ENCODE measurements around the gene NPAS2. TPM values are rescaled to one million over a fixed set of nuclear protein-coding genes. Genes with fewer than 3 reads are reported as not detected.

NPAS2 gene
- total RNA-seq, 2 donors from 2014 or later: 39.2 to 49.4 TPM

DNA sequence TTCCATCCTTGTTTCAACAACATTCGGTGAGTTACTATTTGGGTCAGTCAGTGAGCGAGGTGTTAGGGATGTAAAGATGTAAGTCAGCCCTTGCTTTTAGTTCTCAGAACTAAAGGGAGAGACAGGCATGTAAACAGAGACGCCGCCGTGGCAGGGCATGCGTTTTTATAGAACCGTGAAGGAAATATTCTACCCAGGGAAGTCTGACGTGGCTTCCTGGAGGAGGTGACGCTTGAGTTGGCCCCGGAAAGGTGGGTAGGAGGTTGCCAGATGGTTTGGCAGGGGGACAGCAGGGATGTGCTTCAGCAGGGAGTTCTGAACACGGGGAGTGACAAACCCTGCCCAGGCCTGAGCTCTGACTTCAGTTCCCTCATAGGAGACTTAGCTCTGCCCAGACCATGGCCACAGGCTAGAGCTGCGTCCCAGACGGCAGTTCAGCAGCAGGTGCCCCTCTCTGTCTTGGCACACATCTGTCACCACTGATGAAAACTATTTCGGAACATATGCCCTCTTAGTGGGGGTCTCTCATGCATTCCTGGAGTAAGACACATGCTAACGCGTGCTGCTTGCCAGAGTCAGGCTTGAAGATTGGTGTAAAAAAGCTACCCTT lies 158.7 kb downstream of the NPAS2 start:
- peaks cover 51% of the 10 kb centered on the region for H3K36me3 ChIP-seq

DNA sequence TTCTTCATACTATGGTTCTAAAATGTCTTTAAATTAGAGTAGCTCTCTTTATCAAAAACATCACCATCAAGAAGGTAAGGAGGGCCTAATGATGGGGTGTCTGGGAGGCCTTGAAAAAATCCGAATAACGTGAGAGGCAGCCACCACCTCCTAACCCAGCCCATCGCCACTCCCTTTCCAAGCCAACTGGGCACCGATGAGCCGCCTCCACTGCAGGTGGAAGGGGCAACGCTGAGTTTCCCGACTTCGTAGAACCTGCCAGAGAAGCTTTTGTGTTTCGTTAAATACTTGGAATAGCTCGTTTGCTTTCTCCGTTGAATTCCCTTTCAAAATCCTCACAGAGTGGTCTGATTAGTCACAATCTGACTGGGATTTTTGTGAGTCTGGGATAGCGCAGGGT lies 160.1 kb downstream of the NPAS2 start:
- Histone ChIP-seq H3K4me3 (no peak overlapping the region), H3K27me3 (no peaks in the 10 kb centered on the region), H3K27ac (no peak overlapping the region), H3K4me1 (peaks cover 0 to 11% of the 10 kb centered on the region in 2 donors), H3K9me3 (no peaks in the 10 kb centered on the region), H3K36me3 (peaks cover 45% of the 10 kb centered on the region)
- no peak for DNase-seq (ENCODE audit: low spot score)
- TF ChIP-seq, protein P1, sequence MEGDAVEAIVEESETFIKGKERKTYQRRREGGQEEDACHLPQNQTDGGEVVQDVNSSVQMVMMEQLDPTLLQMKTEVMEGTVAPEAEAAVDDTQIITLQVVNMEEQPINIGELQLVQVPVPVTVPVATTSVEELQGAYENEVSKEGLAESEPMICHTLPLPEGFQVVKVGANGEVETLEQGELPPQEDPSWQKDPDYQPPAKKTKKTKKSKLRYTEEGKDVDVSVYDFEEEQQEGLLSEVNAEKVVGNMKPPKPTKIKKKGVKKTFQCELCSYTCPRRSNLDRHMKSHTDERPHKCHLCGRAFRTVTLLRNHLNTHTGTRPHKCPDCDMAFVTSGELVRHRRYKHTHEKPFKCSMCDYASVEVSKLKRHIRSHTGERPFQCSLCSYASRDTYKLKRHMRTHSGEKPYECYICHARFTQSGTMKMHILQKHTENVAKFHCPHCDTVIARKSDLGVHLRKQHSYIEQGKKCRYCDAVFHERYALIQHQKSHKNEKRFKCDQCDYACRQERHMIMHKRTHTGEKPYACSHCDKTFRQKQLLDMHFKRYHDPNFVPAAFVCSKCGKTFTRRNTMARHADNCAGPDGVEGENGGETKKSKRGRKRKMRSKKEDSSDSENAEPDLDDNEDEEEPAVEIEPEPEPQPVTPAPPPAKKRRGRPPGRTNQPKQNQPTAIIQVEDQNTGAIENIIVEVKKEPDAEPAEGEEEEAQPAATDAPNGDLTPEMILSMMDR (IDR thresholded peaks at IDR 0.05): no peak

More for the DNA sequence above, 158.7 kb downstream of the NPAS2 start:
- Histone ChIP-seq H3K27ac (no peak overlapping the region), H3K4me1 (peaks cover 0 to 7% of the 10 kb centered on the region in 2 donors), H3K4me3 (no peak overlapping the region), H3K27me3 (no peaks in the 10 kb centered on the region), H3K9me3 (no peaks in the 10 kb centered on the region)
- TF ChIP-seq, protein P1 (IDR thresholded peaks at IDR 0.05): no peak
- DNase-seq (ENCODE audit: low spot score): no peak

DNA sequence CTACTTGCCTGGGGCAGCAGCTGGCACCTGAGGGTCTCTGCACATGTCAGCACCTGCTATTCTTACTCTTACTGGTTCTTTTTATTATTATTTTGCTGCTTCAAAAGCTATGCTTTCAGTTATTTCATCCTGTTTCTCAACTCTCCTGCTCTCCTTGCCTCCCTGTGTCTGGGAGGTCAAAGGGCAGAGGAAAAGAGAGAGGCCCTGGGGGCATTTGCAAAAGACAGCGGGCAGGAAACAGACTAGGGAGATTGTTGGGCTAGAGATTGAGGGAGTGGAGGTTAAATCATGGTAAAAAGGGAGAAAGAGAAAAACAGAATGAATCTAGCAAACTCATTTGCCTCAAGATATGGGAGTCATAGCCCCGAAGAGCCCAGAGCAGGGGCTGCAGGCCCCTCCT lies 161.1 kb downstream of the NPAS2 start:
- no peak overlapping the region for H3K27ac ChIP-seq
- no peak overlapping the region for H3K4me3 ChIP-seq
- no peaks in the 10 kb centered on the region for H3K27me3 ChIP-seq
- TF ChIP-seq, protein P1 (IDR thresholded peaks at IDR 0.05): no peak
- no peaks in the 10 kb centered on the region for H3K9me3 ChIP-seq
- no peak for DNase-seq (ENCODE audit: low spot score)
- H3K36me3 ChIP-seq: peaks cover 35% of the 10 kb centered on the region
- H3K4me1 ChIP-seq: peaks cover 0 to 11% of the 10 kb centered on the region in 2 donors

DNA sequence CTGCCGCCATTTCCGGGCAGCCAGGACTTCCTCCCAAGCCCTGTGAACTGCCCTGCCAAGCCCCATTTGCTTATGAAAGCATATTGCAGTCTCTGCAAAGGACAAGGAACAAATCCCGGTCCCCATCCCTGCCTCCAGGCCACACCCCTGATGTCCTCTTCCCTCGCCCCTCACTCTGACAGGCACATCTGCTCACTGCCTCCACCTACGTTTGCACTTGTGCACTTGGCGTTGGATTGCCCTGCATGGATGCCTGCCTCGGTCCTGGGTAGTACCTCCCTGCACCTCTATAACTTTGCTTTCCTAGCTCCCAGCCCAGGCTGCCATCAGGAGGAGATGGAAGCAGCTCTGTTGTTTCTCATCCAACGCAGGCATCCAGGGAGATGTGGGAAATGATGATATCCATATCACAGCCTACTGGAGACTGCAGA lies 162.5 kb downstream of the NPAS2 start:
- Histone ChIP-seq H3K27ac (no peak overlapping the region), H3K4me3 (no peak overlapping the region), H3K27me3 (no peaks in the 10 kb centered on the region), H3K36me3 (peaks cover 21% of the 10 kb centered on the region), H3K9me3 (no peaks in the 10 kb centered on the region), H3K4me1 (peaks cover 0 to 11% of the 10 kb centered on the region in 2 donors)
- DNase-seq (ENCODE audit: low spot score): no peak
- TF ChIP-seq, protein P1 (IDR thresholded peaks at IDR 0.05): no peak

- Histone ChIP-seq H3K36me3 (peaks cover 20% of the 10 kb centered on the region), H3K4me3 (no peak overlapping the region), H3K27ac (peak overlapping the region in 1 of 2 donors; percentile 53), H3K4me1 (peaks cover 0 to 11% of the 10 kb centered on the region in 2 donors), H3K9me3 (no peaks in the 10 kb centered on the region), H3K27me3 (no peaks in the 10 kb centered on the region)
- DNase-seq (ENCODE audit: low spot score): no peak
- TF ChIP-seq, protein P1 (IDR thresholded peaks at IDR 0.05): no peak
These were observed 163.3 kb downstream of the NPAS2 start for GRCh38 chr2:100983201-100983600.

Data from right atrium auricular region (tissue), 2 donors.